Endodermal cell (in vitro differentiated cells): Measurements from ENCODE around the gene GRHL3. TPM values are rescaled to one million over a fixed set of nuclear protein-coding genes. Genes with fewer than 3 reads are reported as not detected.

ENCODE experiments used
- DNase-seq: peaks from one replicate; pipeline ENCODE4 v3.0.0-alpha.2; 2017
- H3K27ac ChIP-seq: 2 replicates; pipeline ENCODE4 v1.5.1; 2013; ENCODE audit warnings: mild to moderate bottlenecking, low read depth, low read length, moderate library complexity
- H3K27me3 ChIP-seq: 2 replicates; pipeline ENCODE4 v1.6.1; 2013; ENCODE audit warnings: mild to moderate bottlenecking, low read length, moderate library complexity; ENCODE audit not compliant: insufficient read depth, control insufficient read depth, poor library complexity, severe bottlenecking
- H3K36me3 ChIP-seq: 2 replicates; pipeline ENCODE4 v1.7.0; 2013; ENCODE audit warnings: mild to moderate bottlenecking, low read length, moderate library complexity; ENCODE audit not compliant: control insufficient read depth, insufficient read depth
- H3K4me1 ChIP-seq: one replicate; pipeline ENCODE4 v1.7.0; 2013; ENCODE audit warnings: low read length; ENCODE audit not compliant: control insufficient read depth, insufficient read depth
- H3K4me3 ChIP-seq: 2 replicates; pipeline ENCODE4 v1.5.1; 2013; ENCODE audit warnings: mild to moderate bottlenecking, low read length, moderate library complexity
- H3K9ac ChIP-seq: 2 replicates; pipeline ENCODE4 v1.6.1; 2013; ENCODE audit warnings: mild to moderate bottlenecking, low read length, moderate library complexity; ENCODE audit not compliant: poor library complexity, severe bottlenecking; ENCODE audit errors: extremely low read depth
- H3K9me3 ChIP-seq: 2 replicates; pipeline ENCODE4 v1.6.1; 2013; ENCODE audit warnings: mild to moderate bottlenecking, low read length, moderate library complexity; ENCODE audit not compliant: control insufficient read depth
- H3K27ac Mint-ChIP-seq: 2 replicates; pipeline ENCODE4 v1.8.0; 2020; ENCODE audit warnings: mixed read lengths
- H3K27me3 Mint-ChIP-seq: 2 replicates; pipeline ENCODE4 v1.8.0; 2021; ENCODE audit warnings: mild to moderate bottlenecking, mixed read lengths; ENCODE audit not compliant: insufficient read depth
- H3K36me3 Mint-ChIP-seq: 2 replicates; pipeline ENCODE4 v1.8.0; 2020; ENCODE audit warnings: low read depth, mixed read lengths
- H3K4me1 Mint-ChIP-seq: 2 replicates; pipeline ENCODE4 v1.8.0; 2020; ENCODE audit warnings: mixed read lengths
- H3K4me3 Mint-ChIP-seq: 2 replicates; pipeline ENCODE4 v1.8.0; 2020; ENCODE audit warnings: mild to moderate bottlenecking, moderate library complexity, mixed read lengths
- H3K9me3 Mint-ChIP-seq: 2 replicates; pipeline ENCODE4 v1.8.0; 2020; ENCODE audit warnings: mild to moderate bottlenecking, mixed read lengths
- CTCF ChIP-seq: fragments of 200-600 bp; sonication (generic); conservative IDR thresholded peaks from 2 replicates; pipeline ENCODE4 v1.5.0; 2021; ENCODE audit warnings: antibody characterized with exemption, mild to moderate bottlenecking
- WGBS, 2 experiments: methylation state at CpG; one replicate each; pipeline versions ENCODE4 v1.1.5 to v1.1.7; 2013; ENCODE audit warnings: missing lambda C conversion rate in 2 of 2, mixed read lengths in 1 of 2; ENCODE audit not compliant: insufficient coverage in 1 of 2, insufficient read length in 1 of 2; 5-methylcytosine and 5-hydroxymethylcytosine counted together
- total RNA-seq, 2 donors: library from RNA; stranded (reverse); fragmentation: NEBNext Ultra II Directional in 1 of 2; extraction: Animal tissue kit (Norgen Biotek cat#: 25700) in 1 of 2; gene quantifications; 2 replicates in 1 of 2; 3 replicates in 1 of 2; pipeline ENCODE4 v1.2.1, GENCODE V29; 2021

The GRHL3 gene
- total RNA-seq, 2 donors from 2014 or later: 1.8 to 2.5 TPM

GRCh38 chr1:24357038-24357437 is 37.9 kb downstream of the GRHL3 start:
- Histone ChIP-seq H3K36me3 (no peaks in the 10 kb centered on the region), H3K4me3 (no peak overlapping the region), H3K9me3 (no peaks in the 10 kb centered on the region), H3K27me3 (no peaks in the 10 kb centered on the region), H3K4me1 (no peaks in the 10 kb centered on the region), H3K27ac (no peak overlapping the region), H3K9ac (no peak overlapping the region)
- Mint-ChIP-seq H3K27me3 (no peaks in the 10 kb centered on the region), H3K36me3 (peaks cover 14% of the 10 kb centered on the region), H3K4me1 (no peaks in the 10 kb centered on the region), H3K4me3 (no peak overlapping the region), H3K27ac (no peak overlapping the region), H3K9me3 (no peaks in the 10 kb centered on the region)
- TF ChIP-seq CTCF: no peak
- DNase-seq: no peak
- 90 to 91% methylated on average over 4 to 7 of the region's 7 CpGs for WGBS, 2 experiments

GRCh38 chr1:24360681-24361080 is 41.5 kb downstream of the GRHL3 start:
- Mint-ChIP-seq H3K36me3 (peaks cover 14% of the 10 kb centered on the region), H3K27ac (no peak overlapping the region)

GRCh38 chr1:24361811-24362210 is 42.7 kb downstream of the GRHL3 start:
- Mint-ChIP-seq H3K9me3 (no peaks in the 10 kb centered on the region), H3K27me3 (no peaks in the 10 kb centered on the region), H3K27ac (no peak overlapping the region), H3K4me1 (peaks cover 19% of the 10 kb centered on the region), H3K4me3 (no peak overlapping the region), H3K36me3 (peaks cover 18% of the 10 kb centered on the region)
- no peaks in the 10 kb centered on the region for H3K9me3 ChIP-seq
- H3K9ac ChIP-seq: no peak overlapping the region
- no peaks in the 10 kb centered on the region for H3K4me1 ChIP-seq
- H3K27me3 ChIP-seq: no peaks in the 10 kb centered on the region
- H3K4me3 ChIP-seq: no peak overlapping the region
- no peak overlapping the region for H3K27ac ChIP-seq
- no peak for DNase-seq
- 84 to 92% methylated on average over 2 to 3 of the region's 3 CpGs for whole genome bisulfite sequencing, 2 experiments
- no peaks in the 10 kb centered on the region for H3K36me3 ChIP-seq
- no peak for TF ChIP-seq CTCF

More at GRCh38 chr1:24360681-24361080, 41.5 kb downstream of the GRHL3 start:
- TF ChIP-seq CTCF: no peak
- no peaks in the 10 kb centered on the region for H3K9me3 ChIP-seq
- no peak for DNase-seq
- H3K4me3 Mint-ChIP-seq: no peak overlapping the region
- 95 to 97% methylated on average over 10 of the region's 10 CpGs for WGBS, 2 experiments
- peaks cover 19% of the 10 kb centered on the region for H3K4me1 Mint-ChIP-seq
- no peak overlapping the region for H3K9ac ChIP-seq
- H3K27me3 Mint-ChIP-seq: no peaks in the 10 kb centered on the region
- H3K4me1 ChIP-seq: no peaks in the 10 kb centered on the region
- no peaks in the 10 kb centered on the region for H3K9me3 Mint-ChIP-seq
- H3K36me3 ChIP-seq: no peaks in the 10 kb centered on the region
- no peak overlapping the region for H3K27ac ChIP-seq
- no peak overlapping the region for H3K4me3 ChIP-seq
- no peaks in the 10 kb centered on the region for H3K27me3 ChIP-seq
